Dendritic cell treated with granulocyte-macrophage colony-stimulating factor and Interleukin-4, amounts not matched to agents 40 ng/mL and 50 ng/mL, for 4 days (primary cell): ENCODE results near the gene CNST.
"Not testable (repeated sequence)": the region's sequence is repeated elsewhere in the genome, so short reads cannot be mapped to it uniquely, and the experiment has no call there.

Experiments
- H3K27ac Mint-ChIP-seq: one replicate; pipeline ENCODE4 v1.8.0; 2022; ENCODE audit warnings: mild to moderate bottlenecking, mixed read lengths
- H3K27me3 Mint-ChIP-seq: one replicate; pipeline ENCODE4 v1.8.0; 2022; ENCODE audit warnings: mild to moderate bottlenecking, mixed read lengths
- H3K36me3 Mint-ChIP-seq: one replicate; pipeline ENCODE4 v1.8.0; 2022; ENCODE audit warnings: low read depth, mixed read lengths
- H3K4me1 Mint-ChIP-seq: one replicate; pipeline ENCODE4 v1.8.0; 2022; ENCODE audit warnings: low read depth, mixed read lengths
- H3K4me3 Mint-ChIP-seq: one replicate; pipeline ENCODE4 v1.8.0; 2022; ENCODE audit warnings: mild to moderate bottlenecking, moderate library complexity, mixed read lengths
- H3K9me3 Mint-ChIP-seq: one replicate; pipeline ENCODE4 v1.8.0; 2022; ENCODE audit warnings: mixed read lengths
- intact Hi-C: fragments of 100-400 bp; cut with micrococcal nuclease; formaldehyde crosslinking; loops from one replicate; pipeline ENCODE4 v1.15.0; 2022

The CNST gene

GRCh38 chr1:246566813-246567645 lies 773 bp downstream of the CNST start:
- peak overlapping the region; percentile 99 for H3K27ac Mint-ChIP-seq
- no peaks in the 10 kb centered on the region for H3K9me3 Mint-ChIP-seq

GRCh38 chr1:246567646-246568235 lies 1.5 kb downstream of the CNST start:
- Mint-ChIP-seq H3K9me3 (no peaks in the 10 kb centered on the region), H3K27ac (peak overlapping the region; percentile 99), H3K36me3 (peaks cover 30% of the 10 kb centered on the region), H3K27me3 (no peaks in the 10 kb centered on the region), H3K4me1 (peaks cover 40% of the 10 kb centered on the region), H3K4me3 (peak overlapping the region; percentile 99)
- intact Hi-C loops: loop anchor here (5.0 to 10.0 kb wide), 3 partner anchors 40 to 187 kb away; no protein-coding TSS in a partner anchor

More at GRCh38 chr1:246566813-246567645, 773 bp downstream of the CNST start:
- Mint-ChIP-seq H3K27me3 (no peaks in the 10 kb centered on the region), H3K4me1 (peaks cover 40% of the 10 kb centered on the region), H3K4me3 (peak overlapping the region; percentile 99), H3K36me3 (peaks cover 35% of the 10 kb centered on the region)
- intact Hi-C loops: loop anchor here (5.0 to 10.0 kb wide), 3 partner anchors 40 to 188 kb away; no protein-coding TSS in a partner anchor

DNA sequence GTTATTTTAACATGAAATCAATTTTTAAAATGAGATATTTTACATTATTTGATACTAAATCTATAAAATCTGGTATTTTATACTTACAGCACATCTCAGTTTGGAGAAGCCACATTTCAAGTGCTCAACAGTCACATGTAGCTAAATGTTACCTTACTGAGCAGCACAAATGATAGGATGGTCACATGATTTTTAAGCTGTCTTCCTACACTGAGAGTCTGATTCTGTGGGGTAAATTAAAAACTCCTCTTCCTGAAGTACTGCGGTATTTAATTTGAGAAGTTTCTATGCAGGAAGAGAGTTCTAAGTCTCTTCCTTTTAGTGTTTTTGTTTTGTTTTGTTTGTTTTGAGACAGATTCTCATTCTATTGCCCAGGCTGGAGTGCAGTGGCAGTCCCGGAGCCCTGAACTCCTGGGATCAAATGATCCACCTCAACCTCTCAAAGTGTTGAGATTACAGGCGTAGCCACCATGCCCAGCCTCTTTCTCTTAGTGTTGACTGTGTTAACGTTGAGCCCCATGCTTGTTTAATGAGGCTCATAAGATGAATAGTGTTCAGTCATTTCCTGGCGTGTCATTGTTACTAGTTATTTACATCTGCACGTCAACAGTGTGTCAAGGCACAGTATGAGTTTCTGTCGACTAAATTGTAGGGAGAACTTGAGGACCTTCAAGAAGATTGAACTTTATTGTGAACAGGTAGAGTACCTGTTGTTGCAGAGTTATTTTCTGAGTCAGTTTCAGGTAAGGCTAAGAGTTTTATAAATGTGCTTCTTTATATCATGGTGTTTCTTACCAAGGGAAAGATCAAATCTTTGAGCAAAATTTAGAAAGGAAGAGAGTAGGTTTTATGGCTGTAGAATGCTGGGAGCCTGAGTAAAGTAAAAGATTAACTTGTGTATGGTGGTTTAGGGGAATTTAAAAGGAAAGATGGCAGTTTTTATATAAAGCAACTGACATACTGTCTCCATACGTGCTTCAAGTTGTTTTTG lies 3.3 kb downstream of the CNST start:
- peak overlapping the region; percentile 82 for H3K27ac Mint-ChIP-seq
- H3K9me3 Mint-ChIP-seq: no peaks in the 10 kb centered on the region
- peaks cover 16% of the 10 kb centered on the region for H3K36me3 Mint-ChIP-seq
- intact Hi-C loops: loop anchor here (5.0 to 10.0 kb wide), 3 partner anchors 38 to 185 kb away; no protein-coding TSS in a partner anchor
- H3K4me1 Mint-ChIP-seq: peaks cover 39% of the 10 kb centered on the region
- H3K27me3 Mint-ChIP-seq: no peaks in the 10 kb centered on the region
- peak overlapping the region; percentile 43 for H3K4me3 Mint-ChIP-seq

GRCh38 chr1:246571309-246571708 lies 5.1 kb downstream of the CNST start:
- H3K27me3 Mint-ChIP-seq, H3K4me3 Mint-ChIP-seq, H3K9me3 Mint-ChIP-seq, intact Hi-C loops: not testable (repeated sequence)
- peak overlapping the region; percentile 82 for H3K27ac Mint-ChIP-seq
- H3K36me3 Mint-ChIP-seq: peaks cover 12% of the 10 kb centered on the region
- peaks cover 27% of the 10 kb centered on the region for H3K4me1 Mint-ChIP-seq

DNA sequence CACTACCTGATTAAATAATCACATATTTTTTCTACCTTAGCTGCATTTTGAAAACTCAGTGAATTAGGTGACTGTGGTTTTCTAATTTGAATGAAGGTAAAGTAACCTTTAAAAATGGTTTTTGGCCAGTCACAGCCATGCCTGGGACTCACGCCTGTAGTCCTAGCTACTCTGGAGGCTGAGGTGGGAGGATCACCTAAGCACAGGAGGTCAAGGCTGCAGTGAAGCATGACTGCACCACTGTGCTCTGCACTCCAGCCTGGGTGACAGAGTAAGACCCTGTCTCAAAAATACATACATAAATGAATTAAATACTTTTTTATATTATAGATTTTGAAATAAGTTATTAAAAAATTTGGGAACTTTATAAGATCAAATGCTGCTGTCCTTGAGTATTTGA lies 5.7 kb downstream of the CNST start:
- no peaks in the 10 kb centered on the region for H3K9me3 Mint-ChIP-seq
- H3K27me3 Mint-ChIP-seq: no peaks in the 10 kb centered on the region
- H3K27ac Mint-ChIP-seq: no peak overlapping the region
- H3K4me1 Mint-ChIP-seq: peaks cover 28% of the 10 kb centered on the region
- H3K4me3 Mint-ChIP-seq: no peak overlapping the region
- H3K36me3 Mint-ChIP-seq: peaks cover 5% of the 10 kb centered on the region
- intact Hi-C loops: no loop called here

DNA sequence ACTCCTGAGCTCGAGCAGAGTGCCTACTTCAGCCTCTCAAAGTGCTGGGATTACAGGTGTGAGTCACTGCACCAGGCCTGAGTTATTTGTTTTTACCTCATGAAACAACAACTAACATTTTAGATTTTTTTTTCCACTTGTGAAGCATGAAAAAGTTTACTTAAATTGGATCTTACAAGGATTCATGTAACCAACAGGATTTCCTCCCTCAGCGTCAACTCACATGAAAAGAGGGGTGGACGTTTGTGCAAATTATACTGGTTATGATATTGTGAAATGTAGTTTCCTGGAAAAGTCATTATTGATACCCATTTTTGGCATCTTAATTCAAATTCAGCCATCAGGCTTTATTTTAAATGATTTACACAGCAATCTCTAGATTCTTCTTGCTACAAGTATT lies 6.5 kb downstream of the CNST start:
- H3K27ac Mint-ChIP-seq: no peak overlapping the region
- peaks cover 4% of the 10 kb centered on the region for H3K36me3 Mint-ChIP-seq
- H3K27me3 Mint-ChIP-seq: no peaks in the 10 kb centered on the region
- peaks cover 31% of the 10 kb centered on the region for H3K4me1 Mint-ChIP-seq
- no peaks in the 10 kb centered on the region for H3K9me3 Mint-ChIP-seq
- intact Hi-C loops: no loop called here
- H3K4me3 Mint-ChIP-seq: no peak overlapping the region

GRCh38 chr1:246573491-246573890 lies 7.2 kb downstream of the CNST start:
- H3K27ac Mint-ChIP-seq: no peak overlapping the region

DNA sequence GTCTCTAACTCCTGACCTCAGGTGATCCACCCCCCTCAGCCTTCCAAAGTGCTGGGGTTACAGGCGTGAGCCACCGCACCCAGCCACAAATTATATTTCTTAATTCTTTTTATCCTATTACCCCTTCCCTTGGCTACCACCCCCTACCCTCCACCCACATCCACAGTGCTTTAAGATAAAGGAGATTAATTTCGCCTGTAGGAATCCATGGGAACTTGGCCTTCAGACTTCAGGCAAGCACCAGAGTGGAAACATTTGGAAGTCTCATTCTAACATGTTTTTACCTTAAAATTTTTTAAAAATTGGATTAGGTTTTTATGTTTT lies 10.4 kb downstream of the CNST start:
- H3K4me3 Mint-ChIP-seq: no peak overlapping the region

More at GRCh38 chr1:246573491-246573890, 7.2 kb downstream of the CNST start:
- H3K36me3 Mint-ChIP-seq: peaks cover 4% of the 10 kb centered on the region
- intact Hi-C loops: no loop called here
- H3K27me3 Mint-ChIP-seq: no peaks in the 10 kb centered on the region
- H3K4me1 Mint-ChIP-seq: peaks cover 31% of the 10 kb centered on the region
- no peak overlapping the region for H3K4me3 Mint-ChIP-seq
- H3K9me3 Mint-ChIP-seq: no peaks in the 10 kb centered on the region

DNA sequence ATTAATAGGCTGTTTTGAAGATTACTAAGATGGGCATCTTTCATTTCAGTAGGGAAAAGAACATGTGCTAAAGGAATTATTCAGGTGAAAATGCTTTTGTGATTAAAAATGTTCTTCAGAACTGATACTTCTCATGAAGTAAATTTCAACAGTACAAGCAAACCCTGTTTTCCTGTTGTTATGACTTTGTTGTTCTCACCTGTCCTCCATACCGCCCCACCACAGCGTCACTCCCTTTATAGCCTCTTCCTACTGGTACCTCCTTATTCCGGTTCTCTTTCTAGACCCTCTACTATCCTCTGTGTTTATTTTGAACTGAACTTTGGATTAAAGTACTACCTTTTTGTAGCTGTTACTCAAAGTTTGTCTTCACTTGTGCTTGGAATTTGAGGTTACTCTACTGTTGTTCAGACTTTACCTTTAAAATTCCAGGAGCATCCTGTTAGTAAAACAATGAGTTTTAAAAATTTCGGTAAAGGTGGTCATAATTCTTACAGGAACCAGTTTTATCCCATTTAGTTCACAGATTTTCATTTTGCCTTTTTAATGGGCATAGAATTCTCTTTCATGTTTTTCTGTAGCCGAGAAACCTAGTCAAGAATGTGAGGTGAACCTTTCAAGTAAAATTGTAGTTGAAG lies 10.9 kb downstream of the CNST start:
- no peak overlapping the region for H3K27ac Mint-ChIP-seq
- intact Hi-C loops: no loop called here
- H3K27me3 Mint-ChIP-seq: no peaks in the 10 kb centered on the region
- peaks cover 43% of the 10 kb centered on the region for H3K4me1 Mint-ChIP-seq
- no peak overlapping the region for H3K4me3 Mint-ChIP-seq
- no peaks in the 10 kb centered on the region for H3K9me3 Mint-ChIP-seq
- peaks cover 4% of the 10 kb centered on the region for H3K36me3 Mint-ChIP-seq

More for the DNA sequence above, 10.4 kb downstream of the CNST start:
- intact Hi-C loops: no loop called here
- Mint-ChIP-seq H3K36me3 (peaks cover 4% of the 10 kb centered on the region), H3K27ac (no peak overlapping the region), H3K27me3 (no peaks in the 10 kb centered on the region), H3K9me3 (no peaks in the 10 kb centered on the region), H3K4me1 (peaks cover 39% of the 10 kb centered on the region)

DNA sequence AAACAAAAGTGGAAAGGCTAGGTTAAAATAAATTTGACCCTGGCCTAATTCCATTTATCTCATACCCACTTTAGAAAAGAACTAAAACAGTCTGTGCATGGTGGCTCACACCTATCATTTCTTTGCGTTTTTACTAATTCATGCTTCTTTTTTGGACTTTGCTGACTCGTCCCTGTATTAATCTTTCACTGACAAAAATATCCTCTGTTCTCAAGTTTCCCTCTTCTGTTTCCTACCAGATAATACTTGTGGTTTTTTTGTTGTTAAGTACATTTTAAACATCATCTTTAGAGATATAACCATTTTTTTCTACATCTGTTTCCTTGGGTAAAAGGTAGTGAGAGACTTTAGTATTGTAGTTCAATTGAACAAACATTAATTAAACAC lies 11.5 kb downstream of the CNST start:
- Mint-ChIP-seq H3K27me3 (no peaks in the 10 kb centered on the region), H3K27ac (no peak overlapping the region), H3K36me3 (peaks cover 4% of the 10 kb centered on the region), H3K9me3 (no peaks in the 10 kb centered on the region), H3K4me1 (peaks cover 48% of the 10 kb centered on the region), H3K4me3 (no peak overlapping the region)
- intact Hi-C loops: no loop called here

DNA sequence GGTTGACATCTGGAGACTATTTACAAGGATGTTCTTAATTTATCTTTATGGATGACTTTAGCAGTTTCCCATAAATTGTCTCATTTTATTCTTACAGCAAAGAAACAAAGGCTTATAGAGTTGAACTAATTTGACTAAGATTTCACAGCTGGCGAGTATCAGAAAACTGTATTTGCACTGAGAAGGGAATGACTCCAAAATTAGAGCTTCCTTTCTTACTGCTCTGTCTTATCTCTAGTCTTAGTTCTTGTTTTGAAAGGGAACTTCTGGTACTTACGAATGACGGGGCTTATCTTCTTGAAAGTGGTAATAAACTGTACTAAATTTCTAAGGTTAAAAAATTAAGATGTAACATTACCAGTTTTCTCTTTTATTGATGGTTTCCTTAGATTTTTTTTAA lies 13.6 kb downstream of the CNST start:
- intact Hi-C loops: no loop called here
- H3K4me1 Mint-ChIP-seq: peaks cover 62% of the 10 kb centered on the region
- no peaks in the 10 kb centered on the region for H3K27me3 Mint-ChIP-seq
- H3K36me3 Mint-ChIP-seq: peaks cover 24% of the 10 kb centered on the region
- no peaks in the 10 kb centered on the region for H3K9me3 Mint-ChIP-seq
- peak overlapping the region; percentile 43 for H3K27ac Mint-ChIP-seq
- no peak overlapping the region for H3K4me3 Mint-ChIP-seq

GRCh38 chr1:246580497-246581370 lies 14.5 kb downstream of the CNST start:
- Mint-ChIP-seq H3K9me3 (no peaks in the 10 kb centered on the region), H3K27ac (no peak overlapping the region)

More at GRCh38 chr1:246580497-246581370, 14.5 kb downstream of the CNST start:
- intact Hi-C loops: no loop called here
- peaks cover 62% of the 10 kb centered on the region for H3K4me1 Mint-ChIP-seq
- no peaks in the 10 kb centered on the region for H3K27me3 Mint-ChIP-seq
- peaks cover 26% of the 10 kb centered on the region for H3K36me3 Mint-ChIP-seq
- H3K4me3 Mint-ChIP-seq: no peak overlapping the region
